Measurements from ENCODE around the gene STX10. TPM values are rescaled to one million over a fixed set of nuclear protein-coding genes. Genes with fewer than 3 reads are reported as not detected.
"Not testable (repeated sequence)": the region's sequence is repeated elsewhere in the genome, so short reads cannot be mapped to it uniquely, and the experiment has no call there.

Gene STX10
- total RNA-seq, 1 donor from 2014 or later: 66.2 TPM

GRCh38 chr19:13155472-13156359 lies 5.5 kb upstream of the STX10 start:
- Mint-ChIP-seq H3K9me3 (peaks cover 3% of the 10 kb centered on the region), H3K36me3 (ENCODE audit: low read depth) (peaks cover 35% of the 10 kb centered on the region), H3K27ac (peak overlapping the region; percentile 99), H3K4me1 (peaks cover 44% of the 10 kb centered on the region), H3K4me3 (peak overlapping the region; percentile 100), H3K27me3 (peaks cover 2% of the 10 kb centered on the region)
- intact Hi-C loops (cut with micrococcal nuclease): loop anchor here (1.0 to 2.0 kb wide), 5 partner anchors 8 to 363 kb away; no protein-coding TSS in a partner anchor
- DNase-seq: peak; percentile 95

DNA sequence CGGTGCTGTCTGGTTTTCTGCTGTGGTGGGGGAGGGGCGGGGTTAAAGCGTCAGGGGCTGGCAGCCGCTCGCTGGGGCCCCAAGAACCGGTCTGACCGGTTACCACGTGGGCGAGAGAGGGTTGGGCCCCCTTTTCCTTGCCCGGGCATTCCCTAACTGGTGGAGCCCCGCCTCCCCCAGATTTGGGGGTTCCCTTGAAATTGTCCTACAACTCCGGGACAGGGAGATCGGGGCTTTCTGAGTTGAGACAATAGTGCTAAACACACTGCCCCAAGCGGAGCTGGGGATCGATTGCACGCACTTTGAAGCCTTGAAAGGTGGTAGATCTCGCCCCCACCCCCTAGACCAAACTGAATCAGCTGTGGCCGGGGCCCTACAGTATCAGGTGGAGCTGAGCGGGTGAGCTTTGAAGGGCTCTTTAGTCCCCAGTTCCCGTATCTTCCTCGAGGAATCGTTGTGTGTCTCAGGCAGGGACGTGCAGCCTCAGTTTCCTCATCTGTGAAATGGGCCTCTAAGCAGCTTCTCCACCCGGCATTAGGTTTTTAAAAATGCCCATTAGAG lies 4.8 kb upstream of the STX10 start:
- H3K27me3 Mint-ChIP-seq: peaks cover 2% of the 10 kb centered on the region
- peaks cover 34% of the 10 kb centered on the region for H3K36me3 Mint-ChIP-seq (ENCODE audit: low read depth)
- H3K4me1 Mint-ChIP-seq: peaks cover 40% of the 10 kb centered on the region
- H3K27ac Mint-ChIP-seq: peak overlapping the region; percentile 94
- H3K4me3 Mint-ChIP-seq: peak overlapping the region; percentile 100
- peaks cover 3% of the 10 kb centered on the region for H3K9me3 Mint-ChIP-seq
- peak; percentile 92 for DNase-seq
- intact Hi-C loops (cut with micrococcal nuclease): loop anchor here (1.0 to 5.0 kb wide), 6 partner anchors 8 to 682 kb away; partner anchors contain the start of gene LYL1

GRCh38 chr19:13154241-13154778 lies 4.1 kb upstream of the STX10 start:
- Mint-ChIP-seq H3K36me3 (ENCODE audit: low read depth) (peaks cover 35% of the 10 kb centered on the region), H3K27me3 (peaks cover 2% of the 10 kb centered on the region), H3K9me3 (peaks cover 3% of the 10 kb centered on the region), H3K27ac (peak overlapping the region; percentile 94), H3K4me3 (peak overlapping the region; percentile 100), H3K4me1 (peaks cover 40% of the 10 kb centered on the region)
- intact Hi-C loops (cut with micrococcal nuclease): loop anchor here (2.0 to 5.0 kb wide), 3 partner anchors 40 to 683 kb away; partner anchors contain the start of gene LYL1
- DNase-seq: peak; percentile 87

DNA sequence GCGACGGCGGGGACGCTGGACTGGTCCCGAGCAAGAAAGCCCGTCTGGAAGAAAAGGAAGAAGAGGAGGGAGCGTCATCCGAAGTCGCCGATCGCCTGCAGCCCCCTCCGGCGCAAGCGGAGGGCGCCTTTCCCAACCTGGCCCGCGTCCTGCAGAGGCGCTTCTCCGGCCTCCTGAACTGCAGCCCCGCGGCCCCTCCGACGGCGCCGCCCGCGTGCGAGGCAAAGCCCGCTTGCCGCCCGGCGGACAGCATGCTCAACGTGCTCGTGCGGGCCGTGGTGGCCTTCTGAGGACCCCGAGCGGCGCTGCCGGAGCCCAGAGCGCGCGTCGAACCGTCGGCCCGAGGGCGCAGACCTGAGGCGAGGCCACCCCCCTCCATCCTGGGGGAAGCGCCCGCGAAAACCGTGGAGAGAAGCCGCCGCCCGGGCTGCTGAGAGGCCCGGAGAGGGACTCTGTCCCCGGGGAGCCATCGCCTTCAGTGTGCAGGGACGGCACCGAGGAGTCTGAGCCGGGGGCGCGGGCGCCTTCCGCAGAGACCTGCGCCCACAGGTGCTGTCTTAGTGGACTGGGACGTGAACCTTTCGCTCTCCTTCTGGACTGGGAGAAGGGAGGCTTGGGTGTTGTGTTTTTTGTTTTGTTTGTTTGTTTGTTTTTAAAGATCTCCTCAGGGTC lies 3.5 kb upstream of the STX10 start:
- intact Hi-C loops (cut with micrococcal nuclease): loop anchor here (2.0 to 5.0 kb wide), 4 partner anchors 13 to 684 kb away; partner anchors contain the start of gene LYL1
- H3K4me3 Mint-ChIP-seq: peak overlapping the region; percentile 100
- peaks cover 2% of the 10 kb centered on the region for H3K27me3 Mint-ChIP-seq
- H3K27ac Mint-ChIP-seq: peak overlapping the region; percentile 100
- H3K9me3 Mint-ChIP-seq: peaks cover 3% of the 10 kb centered on the region
- DNase-seq: no peak
- H3K4me1 Mint-ChIP-seq: peaks cover 46% of the 10 kb centered on the region
- peaks cover 36% of the 10 kb centered on the region for H3K36me3 Mint-ChIP-seq (ENCODE audit: low read depth)

DNA sequence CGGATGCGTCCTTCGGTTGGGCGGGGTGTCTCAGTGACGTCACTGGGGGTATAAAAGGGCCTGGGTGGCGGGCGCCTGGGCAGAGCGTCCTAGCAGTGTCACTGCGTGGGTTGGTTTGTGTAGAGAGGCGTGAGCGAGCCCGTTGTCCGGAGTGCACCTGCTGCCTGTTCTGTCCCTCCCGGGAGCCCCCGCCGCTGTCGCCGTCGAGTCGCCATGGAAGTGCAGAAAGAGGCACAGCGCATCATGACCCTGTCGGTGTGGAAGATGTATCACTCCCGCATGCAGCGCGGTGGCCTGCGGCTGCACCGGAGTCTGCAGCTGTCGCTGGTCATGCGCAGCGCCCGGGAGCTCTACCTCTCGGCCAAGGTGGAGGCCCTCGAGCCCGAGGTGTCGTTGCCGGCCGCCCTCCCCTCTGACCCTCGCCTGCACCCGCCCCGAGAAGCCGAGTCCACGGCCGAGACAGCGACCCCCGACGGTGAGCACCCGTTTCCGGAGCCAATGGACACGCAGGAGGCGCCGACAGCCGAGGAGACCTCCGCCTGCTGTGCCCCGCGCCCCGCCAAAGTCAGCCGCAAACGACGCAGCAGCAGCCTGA lies 2.9 kb upstream of the STX10 start:
- peaks cover 34% of the 10 kb centered on the region for H3K36me3 Mint-ChIP-seq (ENCODE audit: low read depth)
- DNase-seq: peak; percentile 100
- peak overlapping the region; percentile 100 for H3K4me3 Mint-ChIP-seq
- H3K27ac Mint-ChIP-seq: peak overlapping the region; percentile 100
- H3K27me3 Mint-ChIP-seq: peaks cover 2% of the 10 kb centered on the region
- H3K9me3 Mint-ChIP-seq: peaks cover 3% of the 10 kb centered on the region
- intact Hi-C loops (cut with micrococcal nuclease): loop anchor here (1.0 to 5.0 kb wide), 5 partner anchors 14 to 684 kb away; partner anchors contain the start of genes CALR and LYL1
- H3K4me1 Mint-ChIP-seq: peaks cover 43% of the 10 kb centered on the region

DNA sequence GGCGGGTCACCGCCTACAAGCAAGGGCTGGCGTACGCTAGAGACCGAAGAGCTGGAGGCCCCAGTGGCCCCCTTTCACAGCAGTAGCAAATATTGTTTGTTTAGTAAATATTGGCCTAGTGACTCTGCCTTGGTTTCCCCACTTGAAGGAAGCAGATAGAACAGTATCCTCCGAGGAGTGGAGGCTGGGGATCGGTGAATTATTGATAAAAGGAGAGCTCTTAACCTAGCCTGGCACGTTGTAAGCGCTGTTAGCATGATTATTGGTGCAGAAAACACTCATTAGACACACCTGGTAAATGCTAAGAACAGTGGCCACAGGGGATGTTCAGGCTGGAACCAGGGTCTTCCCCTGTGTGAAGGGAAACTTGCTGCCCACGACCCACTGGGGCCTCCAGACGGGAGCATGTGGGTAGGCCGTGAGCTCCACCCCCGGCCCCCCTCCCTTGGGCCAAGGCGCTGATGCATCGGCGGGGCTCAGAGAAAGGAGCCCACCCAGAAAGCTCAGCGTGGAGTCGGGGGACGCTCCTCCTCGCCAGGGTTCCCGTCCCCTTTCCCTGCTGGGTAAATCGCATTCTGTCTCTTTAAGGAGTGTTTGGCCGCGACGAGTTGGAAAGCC lies 2.3 kb upstream of the STX10 start:
- Mint-ChIP-seq H3K27ac (peak overlapping the region; percentile 100), H3K4me3 (peak overlapping the region; percentile 100), H3K4me1 (peaks cover 40% of the 10 kb centered on the region), H3K36me3 (ENCODE audit: low read depth) (peaks cover 34% of the 10 kb centered on the region), H3K9me3 (peaks cover 3% of the 10 kb centered on the region), H3K27me3 (peaks cover 2% of the 10 kb centered on the region)
- DNase-seq: no peak
- intact Hi-C loops (cut with micrococcal nuclease): loop anchor here (1.0 to 5.0 kb wide), 5 partner anchors 14 to 685 kb away; partner anchors contain the start of genes CALR and LYL1

DNA sequence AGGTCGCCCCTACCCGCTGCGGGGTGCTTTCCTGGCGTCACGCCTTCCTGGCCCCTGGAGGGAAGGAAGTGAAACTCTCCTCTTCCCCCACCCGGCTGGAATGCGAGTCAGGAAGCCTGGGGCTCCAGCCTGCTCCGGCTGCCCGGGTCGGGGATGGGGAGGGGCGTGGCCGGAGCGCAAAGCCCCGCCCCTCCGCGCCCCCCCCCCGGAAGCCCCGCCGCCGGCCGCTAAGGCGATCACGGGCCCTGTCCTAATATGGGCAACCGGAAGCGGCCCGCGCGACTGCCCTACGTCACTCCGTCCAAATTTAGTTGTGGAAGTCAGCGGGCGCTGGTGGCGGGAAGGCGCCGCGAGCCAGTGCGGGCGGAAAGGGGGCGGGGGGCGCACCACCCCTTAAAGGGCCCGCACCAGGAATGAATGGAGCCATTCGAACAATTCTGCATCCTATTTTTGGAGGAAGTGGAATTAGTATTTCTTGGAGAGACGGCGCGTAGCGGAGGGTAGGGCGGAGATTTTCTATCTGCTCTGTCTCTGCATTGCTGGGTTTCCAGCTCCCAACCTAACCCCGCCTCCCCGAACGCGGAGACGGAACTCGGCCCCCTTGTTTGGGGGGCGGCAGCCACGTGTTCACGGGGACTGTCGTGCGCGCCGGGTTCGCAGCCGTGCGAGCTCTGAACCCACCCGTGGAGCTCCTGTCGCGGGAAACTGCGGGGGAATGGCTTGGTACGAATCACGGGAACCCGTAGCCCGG lies 1.6 kb upstream of the STX10 start:
- Mint-ChIP-seq H3K27me3 (peaks cover 2% of the 10 kb centered on the region), H3K27ac (peak overlapping the region; percentile 100), H3K36me3 (ENCODE audit: low read depth) (peaks cover 36% of the 10 kb centered on the region)

GRCh38 chr19:13150931-13151604 lies 893 bp upstream of the STX10 start:
- Mint-ChIP-seq H3K4me1 (peaks cover 32% of the 10 kb centered on the region), H3K27me3 (peaks cover 2% of the 10 kb centered on the region), H3K9me3 (peaks cover 3% of the 10 kb centered on the region), H3K4me3 (peak overlapping the region; percentile 100), H3K36me3 (ENCODE audit: low read depth) (peaks cover 40% of the 10 kb centered on the region), H3K27ac (peak overlapping the region; percentile 100)
- intact Hi-C loops (cut with micrococcal nuclease): loop anchor here (1.0 to 5.0 kb wide), 5 partner anchors 19 to 930 kb away; partner anchors contain the start of genes LYL1 and NACC1
- peak; percentile 77 for DNase-seq

More for the DNA sequence above, 1.6 kb upstream of the STX10 start:
- peaks cover 38% of the 10 kb centered on the region for H3K4me1 Mint-ChIP-seq
- H3K4me3 Mint-ChIP-seq: peak overlapping the region; percentile 100
- peak; percentile 99 for DNase-seq
- intact Hi-C loops (cut with micrococcal nuclease): loop anchor here (1.0 to 5.0 kb wide), 6 partner anchors 15 to 929 kb away; partner anchors contain the start of genes CALR and LYL1
- H3K9me3 Mint-ChIP-seq: peaks cover 3% of the 10 kb centered on the region

DNA sequence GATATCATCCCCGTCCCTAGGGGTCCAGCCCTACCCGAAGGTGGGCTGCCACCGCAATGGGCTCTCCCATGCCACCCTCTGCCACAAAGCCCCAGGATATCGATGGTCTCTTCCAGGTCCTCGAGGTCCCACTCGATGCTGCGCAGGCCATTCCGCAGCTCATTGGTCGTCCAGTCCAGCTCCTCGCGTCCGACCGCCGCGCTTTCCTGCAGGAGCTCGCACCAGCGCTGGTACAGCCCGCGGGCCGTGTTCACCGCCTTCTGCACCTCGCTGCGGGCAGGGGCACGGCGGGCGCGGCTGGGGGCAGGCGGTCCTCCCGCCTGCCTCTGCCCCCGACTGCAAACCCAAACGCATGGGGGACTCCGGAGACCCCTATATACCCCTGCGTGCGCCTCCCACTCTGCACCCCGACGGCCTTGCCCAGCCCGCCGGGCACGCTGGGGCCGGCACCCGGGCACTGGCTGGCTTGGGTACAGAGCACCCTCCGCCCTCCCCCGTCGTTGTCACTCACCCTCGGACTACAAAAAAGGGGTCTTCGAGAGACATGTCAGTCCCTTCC lies 468 bp downstream of the STX10 start:
- H3K9me3 Mint-ChIP-seq: peaks cover 3% of the 10 kb centered on the region
- DNase-seq: peak; percentile 82
- H3K4me1 Mint-ChIP-seq: peaks cover 25% of the 10 kb centered on the region
- H3K4me3 Mint-ChIP-seq: peak overlapping the region; percentile 100
- H3K36me3 Mint-ChIP-seq (ENCODE audit: low read depth): peaks cover 34% of the 10 kb centered on the region
- intact Hi-C loops (cut with micrococcal nuclease): loop anchor here (1.0 to 5.0 kb wide), 5 partner anchors 17 to 931 kb away; partner anchors contain the start of genes LYL1 and NACC1
- H3K27me3 Mint-ChIP-seq: peaks cover 2% of the 10 kb centered on the region
- H3K27ac Mint-ChIP-seq: peak overlapping the region; percentile 100

GRCh38 chr19:13149173-13149627 lies 975 bp downstream of the STX10 start:
- peak overlapping the region; percentile 100 for H3K27ac Mint-ChIP-seq
- DNase-seq; H3K27me3 Mint-ChIP-seq; H3K9me3 Mint-ChIP-seq; intact Hi-C loops (cut with micrococcal nuclease): not testable (repeated sequence)
- H3K36me3 Mint-ChIP-seq (ENCODE audit: low read depth): peaks cover 29% of the 10 kb centered on the region
- peaks cover 25% of the 10 kb centered on the region for H3K4me1 Mint-ChIP-seq
- peak overlapping the region; percentile 100 for H3K4me3 Mint-ChIP-seq

Measured in activated CD4-positive, alpha-beta T cell treated with anti-CD3 and anti-CD28 coated beads, Interleukin-2, amount 10 ng/mL, durations not matched to agents 24 days and 14 days (primary cell).